Ureter (tissue), 1 donor: ENCODE measurements around the gene ZBTB48. TPM values are rescaled to one million over a fixed set of nuclear protein-coding genes. Genes with fewer than 3 reads are reported as not detected.
A peak's percentile ranks its signal among the peaks of the same experiment; 100 is the strongest.
"Not testable (repeated sequence)": the region's sequence is repeated elsewhere in the genome, so short reads cannot be mapped to it uniquely, and the experiment has no call there.

Experiments used
- DNase-seq: peaks from one replicate; pipeline ENCODE4 v3.0.0-alpha.2; 2020; ENCODE audit warnings: low spot score
- total RNA-seq: library from RNA; stranded (reverse); gene quantifications from one replicate; pipeline ENCODE4 v1.2.4, GENCODE V29; 2023
- donor health status: DM: yes; HTN: yes; CAD: no.

The ZBTB48 gene
- total RNA-seq, 1 donor from 2014 or later = 50.4 TPM

- DNase-seq = no peak
These were observed 53.1 kb downstream of the ZBTB48 start for GRCh38 chr1:6632588-6633514.

- DNase-seq = peak; percentile 69
These were observed 54.7 kb downstream of the ZBTB48 start for GRCh38 chr1:6634371-6635052.

GRCh38 chr1:6635161-6635909 lies 55.5 kb downstream of the ZBTB48 start:
- no peak for DNase-seq

- DNase-seq = no peak
These were observed 56.3 kb downstream of the ZBTB48 start for GRCh38 chr1:6635910-6636760.

GRCh38 chr1:6636778-6637177 lies 57.0 kb downstream of the ZBTB48 start:
- DNase-seq = not testable (repeated sequence)

- DNase-seq = no peak
These were observed 58.0 kb downstream of the ZBTB48 start for GRCh38 chr1:6637770-6638169.

GRCh38 chr1:6638226-6638625 lies 58.4 kb downstream of the ZBTB48 start:
- DNase-seq = peak; percentile 58

Other genes starting within 250 kb of the ZBTB48 start
- 19.1 TPM for gene ACOT7, start 186.2 kb upstream of the ZBTB48 start, total RNA-seq
- gene HES2, start 160.1 kb upstream of the ZBTB48 start, total RNA-seq = 2.1 TPM
- gene ESPN, start 155.2 kb upstream of the ZBTB48 start, total RNA-seq = 6.2 TPM
- 17.1 TPM for gene TNFRSF25, start 113.8 kb upstream of the ZBTB48 start, total RNA-seq
- 17.7 TPM for gene PLEKHG5, start 88.3 kb upstream of the ZBTB48 start, total RNA-seq
- gene NOL9, start 25.5 kb upstream of the ZBTB48 start, total RNA-seq = 41.5 TPM
- gene TAS1R1, start 24.7 kb upstream of the ZBTB48 start, total RNA-seq = not detected
- 25.8 TPM for gene KLHL21, start 22.9 kb downstream of the ZBTB48 start, total RNA-seq
- gene PHF13, start 33.7 kb downstream of the ZBTB48 start, total RNA-seq = 10.9 TPM
- gene THAP3, start 44.9 kb downstream of the ZBTB48 start, total RNA-seq = 11.7 TPM
- 65.3 TPM for gene DNAJC11, start 121.8 kb downstream of the ZBTB48 start, total RNA-seq
- 88.1 TPM for gene CAMTA1, start 205.5 kb downstream of the ZBTB48 start, total RNA-seq